NCI-H2029 (cell line): ENCODE data around the gene MROH2A.
"Not testable (repeated sequence)": the region's sequence is repeated elsewhere in the genome, so short reads cannot be mapped to it uniquely, and the experiment has no call there.

ENCODE experiments used
- DNase-seq: peaks from one replicate; lab custom pipeline; 2025; lab: John Stamatoyannopoulos, UW

Gene MROH2A

GRCh38 chr2:233856184-233856583 is 78.1 kb downstream of the MROH2A start:
- DNase-seq: no peak

- DNase-seq: no peak
Observed at GRCh38 chr2:233857511-233858141, 79.5 kb downstream of the MROH2A start.

GRCh38 chr2:233858331-233858730 is 80.2 kb downstream of the MROH2A start:
- no peak for DNase-seq

GRCh38 chr2:233862261-233862768 is 84.2 kb downstream of the MROH2A start:
- no peak for DNase-seq

- DNase-seq: no peak
Observed at GRCh38 chr2:233865838-233866237, 87.7 kb downstream of the MROH2A start.

GRCh38 chr2:233866479-233866878 is 88.3 kb downstream of the MROH2A start:
- no peak for DNase-seq

- peak; percentile 33 for DNase-seq
Observed at GRCh38 chr2:233867993-233868532, 89.9 kb downstream of the MROH2A start, which contains the start of gene MSL3B. MSL3B (minus strand) TSS chr2:233868386.

GRCh38 chr2:233871432-233871831 is 93.3 kb downstream of the MROH2A start:
- DNase-seq: no peak

- not testable (repeated sequence) for DNase-seq
Observed at GRCh38 chr2:233872125-233872524, 94.0 kb downstream of the MROH2A start.

- DNase-seq: no peak
Observed at GRCh38 chr2:233882353-233882752, 104.2 kb downstream of the MROH2A start.
